Stimulated activated CD8-positive, alpha-beta memory T cell treated with anti-CD3 and anti-CD28 coated beads, Interleukin-7, amount 100 ng/mL, for 24 hours (primary cell): Measurements from ENCODE around the gene ANXA6.

Source experiments
- DNase-seq: peaks from one replicate; pipeline ENCODE4 v3.0.0-alpha.2; 2020; ENCODE audit warnings: low read depth

Gene ANXA6

GRCh38 chr5:151100681-151101080, 56.9 kb downstream of the ANXA6 start:
- DNase-seq, result no peak

- DNase-seq, result no peak
Observed at GRCh38 chr5:151098768-151099121, 58.8 kb downstream of the ANXA6 start.

DNA sequence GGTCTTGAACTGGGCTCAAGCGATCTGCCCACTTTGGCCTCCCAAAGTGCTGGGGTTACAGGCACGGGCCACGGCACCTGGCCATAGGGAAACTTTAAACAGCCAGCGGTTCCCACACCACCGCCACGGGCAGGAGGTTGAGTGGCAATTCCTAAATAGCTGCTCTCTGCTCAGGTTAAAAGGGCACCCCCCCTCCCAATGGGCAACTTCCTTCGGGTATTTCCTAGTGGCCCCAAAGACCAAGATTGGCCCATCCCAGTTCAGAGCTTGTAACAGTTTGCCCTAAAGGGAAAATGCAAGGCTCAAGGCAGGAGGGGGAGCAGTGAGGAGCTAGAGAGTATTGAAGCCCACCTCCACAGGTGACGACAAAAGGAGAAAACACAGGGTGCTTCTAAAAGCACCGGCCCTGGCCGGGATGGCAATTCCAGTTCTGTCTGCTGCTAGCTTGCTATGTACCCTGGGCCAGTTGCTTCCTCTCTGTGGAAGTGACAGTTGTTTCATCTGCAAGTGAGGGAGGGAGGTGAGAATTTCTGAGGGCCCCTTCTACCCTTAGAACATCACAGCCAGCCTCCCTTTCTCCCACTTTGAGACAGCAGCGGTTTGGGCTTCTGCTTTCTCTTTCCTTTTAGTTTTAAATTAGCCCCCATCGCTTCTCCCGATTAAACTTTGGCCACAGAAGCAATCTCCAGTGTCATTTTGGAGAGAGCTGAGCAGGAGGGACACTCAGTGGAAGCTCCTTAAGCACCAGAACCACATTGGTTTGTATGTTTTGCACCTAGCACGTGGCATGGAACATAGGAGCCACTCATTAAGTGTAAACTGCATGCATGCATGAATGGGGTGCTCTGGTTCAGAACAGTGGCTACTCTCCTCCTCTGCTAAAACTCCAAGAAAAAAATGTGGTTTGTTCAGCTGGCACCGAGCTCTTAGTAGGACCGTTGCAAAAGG, 59.5 kb downstream of the ANXA6 start:
- DNase-seq, result no peak

- DNase-seq, result no peak
Observed at GRCh38 chr5:151097061-151097460, 60.5 kb downstream of the ANXA6 start.

DNA sequence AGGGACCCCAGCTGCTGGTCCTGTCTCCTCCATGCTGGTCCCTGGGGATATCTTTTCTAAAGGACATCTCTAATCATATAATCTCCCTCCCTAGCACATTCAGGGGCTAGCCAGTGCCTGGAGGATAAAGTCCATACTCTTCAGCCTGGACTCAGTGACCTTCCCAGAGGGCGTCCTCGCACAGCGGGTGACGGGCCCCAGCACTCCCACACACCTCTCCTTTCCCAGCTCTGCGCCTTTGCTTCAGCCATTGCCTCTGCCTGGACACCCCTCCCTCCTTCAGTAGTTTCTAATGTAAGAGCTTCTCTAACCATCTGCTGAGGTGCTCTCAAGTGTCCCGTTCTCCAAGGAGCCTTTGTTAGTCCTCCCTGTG, 61.6 kb downstream of the ANXA6 start:
- no peak for DNase-seq

DNA sequence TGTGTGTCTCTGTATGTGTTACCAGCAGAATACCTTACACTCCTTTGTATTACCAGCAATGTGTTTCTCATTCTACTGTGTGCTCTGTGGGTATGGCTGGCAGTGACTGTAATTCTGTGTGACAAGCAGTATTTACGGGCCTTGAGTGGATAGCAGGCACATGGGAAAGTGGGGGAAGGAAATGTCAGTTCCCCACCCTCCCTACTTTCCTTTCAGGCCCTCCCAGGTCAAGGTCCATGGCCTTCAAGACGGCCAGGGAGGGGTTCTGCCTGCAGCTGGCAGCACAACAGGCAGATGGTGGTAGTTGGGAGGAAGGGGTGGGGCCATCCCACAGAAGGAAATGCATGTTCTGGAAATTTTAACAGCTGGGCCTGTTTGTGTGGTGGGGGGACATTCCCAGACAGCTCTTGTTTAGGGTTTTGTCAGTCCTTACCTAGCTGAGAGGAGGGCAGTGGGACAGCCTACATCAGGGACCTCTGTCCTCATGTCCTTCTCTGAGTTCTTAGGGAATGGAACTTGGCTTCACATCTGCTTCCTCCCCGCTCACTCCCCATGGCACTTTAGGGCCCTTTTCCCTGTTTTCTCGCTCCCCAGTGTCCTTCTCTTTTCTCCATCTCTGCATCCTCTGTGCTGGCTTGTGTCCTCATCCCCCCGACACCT, 62.1 kb downstream of the ANXA6 start:
- DNase-seq, result no peak

DNA sequence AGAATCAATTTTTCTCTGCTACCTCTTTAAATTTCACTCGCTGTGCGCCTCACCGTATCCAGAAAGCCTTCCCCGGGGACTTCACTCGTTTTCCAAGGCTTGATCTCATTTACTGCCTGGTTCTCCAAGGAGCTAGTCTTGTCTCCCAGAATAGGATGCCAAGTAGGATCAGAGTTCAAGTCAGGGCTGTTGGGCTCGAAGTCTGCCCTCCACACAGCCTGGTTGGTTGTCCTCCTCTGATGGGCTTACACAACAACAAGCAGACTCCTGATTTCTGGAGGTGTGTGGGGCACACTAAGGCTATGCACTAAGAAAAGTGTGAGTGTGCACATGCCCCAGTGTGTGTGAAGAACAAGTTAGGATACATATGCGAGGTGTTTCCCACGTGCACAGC, 62.7 kb downstream of the ANXA6 start:
- DNase-seq, result no peak

DNA sequence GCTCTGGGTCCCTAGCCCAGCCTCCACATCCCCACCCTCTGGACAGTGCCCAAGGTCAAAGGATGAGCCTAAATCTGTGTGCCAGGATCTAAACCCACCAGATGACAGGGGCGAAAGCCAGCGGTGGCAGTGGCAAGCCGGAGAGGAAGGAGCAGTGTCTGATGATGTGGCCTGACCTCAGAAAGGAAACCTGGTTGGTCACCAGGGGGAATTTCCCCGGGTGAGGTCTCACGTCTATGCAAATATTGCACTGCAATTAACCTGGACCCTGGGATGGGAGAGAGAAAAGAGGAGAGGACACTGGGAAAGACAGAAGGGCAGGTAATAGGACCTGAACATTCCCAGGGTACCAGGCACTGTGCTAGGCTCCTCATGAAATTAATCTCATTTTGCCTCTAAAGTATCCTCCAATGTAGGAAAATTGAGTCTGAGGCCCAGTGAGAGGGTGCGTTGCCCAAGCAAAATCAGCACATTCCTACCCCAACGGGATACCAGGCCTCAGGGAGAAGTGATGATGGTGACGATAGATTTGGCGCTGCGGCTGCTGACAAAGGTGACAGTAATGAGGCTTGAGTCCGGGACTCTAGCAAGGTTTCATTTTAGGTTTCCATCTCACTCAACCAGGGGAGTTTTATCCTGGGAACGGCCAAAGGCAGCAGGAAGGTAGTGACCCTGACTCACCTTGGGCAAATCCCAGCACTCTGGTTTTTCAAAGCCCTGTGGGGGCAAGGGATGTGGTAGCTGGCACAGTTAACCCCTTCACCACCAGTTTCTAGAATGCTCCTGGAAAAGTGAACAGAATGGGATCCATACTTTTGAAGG, 63.3 kb downstream of the ANXA6 start:
- peak; percentile 43 for DNase-seq

- DNase-seq, result no peak
Observed at GRCh38 chr5:151093476-151093889, 64.1 kb downstream of the ANXA6 start.

GRCh38 chr5:151092762-151093161, 64.8 kb downstream of the ANXA6 start:
- no peak for DNase-seq

DNA sequence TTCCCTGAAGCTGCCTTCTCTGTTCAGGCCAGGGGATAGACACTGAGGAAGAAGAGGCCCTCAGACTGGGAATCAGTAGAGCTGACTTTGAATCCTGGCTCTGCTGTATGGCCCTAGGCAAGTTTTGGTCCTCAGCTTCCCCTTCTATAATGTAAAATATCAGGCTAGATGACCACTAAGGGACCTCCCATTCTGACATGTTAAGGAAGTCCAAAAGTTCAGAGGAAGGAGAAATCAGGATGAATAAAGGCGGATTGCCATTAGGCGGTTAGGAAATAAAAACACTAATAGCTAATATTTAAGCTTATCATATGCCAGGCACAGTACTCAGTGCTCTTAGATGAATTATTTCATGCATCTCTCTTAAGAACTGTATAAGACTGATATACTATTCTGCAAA, 67.9 kb downstream of the ANXA6 start:
- no peak for DNase-seq

GRCh38 chr5:151088986-151089385, 68.6 kb downstream of the ANXA6 start:
- no peak for DNase-seq

DNA sequence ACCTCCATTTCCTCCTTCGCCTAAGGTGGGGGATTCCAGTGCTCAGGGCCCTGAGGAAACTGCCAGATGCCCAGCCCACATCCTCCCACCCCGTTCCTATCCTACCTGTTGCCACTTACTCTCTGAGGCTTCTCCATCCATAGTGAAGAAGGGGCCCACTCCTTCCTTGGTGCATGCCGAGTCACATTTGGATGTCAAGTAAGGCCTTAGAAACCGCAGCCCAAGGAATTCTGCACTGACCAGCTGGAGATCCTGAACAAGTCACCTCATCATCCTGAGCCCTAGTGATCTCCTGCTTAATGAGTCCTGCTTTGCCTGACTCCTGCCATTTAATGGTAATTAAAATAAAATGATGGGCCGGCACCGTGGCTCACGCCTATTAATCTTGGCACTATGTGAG, 70.1 kb downstream of the ANXA6 start:
- no peak for DNase-seq

DNA sequence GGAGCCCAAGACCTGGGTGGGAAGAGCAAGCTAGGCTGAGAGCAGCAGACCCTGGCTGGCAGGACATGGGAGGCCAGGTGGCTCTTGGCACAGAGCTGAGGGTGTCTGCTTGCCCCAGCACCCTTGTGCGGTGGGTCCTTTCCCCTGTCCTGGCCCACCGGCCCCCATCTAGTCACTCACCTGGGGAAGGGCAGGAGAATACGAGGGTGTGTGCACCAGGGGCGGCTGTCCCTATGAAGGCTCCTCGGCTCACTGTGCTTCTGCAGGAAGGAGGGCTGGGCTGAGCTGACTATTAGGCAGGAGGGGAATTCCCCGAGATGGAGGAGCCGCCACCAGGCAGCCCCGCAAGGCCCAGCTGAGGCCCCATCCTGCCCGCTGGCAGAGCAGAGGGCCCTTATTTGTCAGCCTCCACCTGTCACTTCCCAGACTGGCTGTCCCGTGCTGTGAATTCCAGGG, 70.6 kb downstream of the ANXA6 start:
- peak; percentile 43 for DNase-seq

DNA sequence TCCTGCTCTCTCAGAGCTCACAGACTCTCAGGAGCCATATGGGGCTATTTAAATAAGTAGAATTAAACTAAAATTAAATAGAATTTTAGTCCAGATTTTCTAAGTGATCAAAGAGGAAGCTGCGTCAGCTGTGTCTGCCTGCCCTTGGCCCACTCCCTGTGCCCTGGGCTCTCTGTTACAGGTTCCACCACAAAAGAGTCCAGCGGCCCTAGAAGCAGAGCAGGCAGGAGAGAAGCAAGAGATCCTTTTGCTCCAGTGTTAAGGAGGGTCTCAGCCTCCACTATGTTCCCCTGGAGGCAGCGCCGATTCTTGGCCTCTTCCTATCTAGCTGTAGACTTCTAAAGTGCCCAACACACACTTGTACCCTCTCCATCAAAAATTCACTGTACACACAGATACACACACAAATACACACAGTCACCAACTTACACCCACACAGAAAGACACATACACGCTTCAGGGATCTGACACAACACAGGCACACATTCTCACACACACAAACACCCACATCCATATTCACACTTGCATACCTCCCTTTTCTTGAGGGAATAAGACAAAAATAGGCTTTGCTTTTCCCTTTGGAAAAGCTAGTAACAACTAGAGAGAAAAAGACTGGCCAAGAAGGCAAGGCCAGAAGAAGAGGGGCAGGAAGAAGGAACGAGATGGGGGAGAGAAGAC, 71.2 kb downstream of the ANXA6 start:
- DNase-seq, result no peak

DNA sequence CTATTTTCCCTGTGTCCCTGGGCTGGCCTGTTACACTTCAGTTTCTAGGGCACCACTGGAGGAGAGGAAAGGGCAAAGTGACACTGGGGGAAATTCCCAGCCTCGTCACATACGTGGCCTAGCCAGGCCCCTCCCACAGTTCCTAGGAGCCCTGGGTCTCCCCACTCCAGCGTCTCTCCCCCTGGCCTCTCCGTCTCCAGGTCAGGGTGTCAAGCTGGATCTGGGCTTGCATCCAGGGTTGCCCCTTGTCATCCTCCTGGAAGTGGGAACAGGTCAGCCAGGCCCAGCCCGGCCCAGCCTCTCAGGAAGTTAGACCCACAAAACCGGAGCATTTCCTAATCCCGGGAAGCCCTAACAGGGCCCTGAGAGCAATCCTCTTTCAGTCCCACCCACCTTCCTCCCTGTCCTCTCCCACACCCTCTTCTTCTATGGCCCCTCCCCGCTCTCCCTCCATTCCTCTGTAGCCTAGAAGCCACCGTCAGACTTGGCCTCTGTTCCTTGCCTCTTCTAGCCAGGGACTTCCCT, 72.0 kb downstream of the ANXA6 start:
- no peak for DNase-seq

GRCh38 chr5:151084363-151084762, 73.2 kb downstream of the ANXA6 start:
- DNase-seq, result no peak

GRCh38 chr5:151083081-151083676, 74.4 kb downstream of the ANXA6 start:
- DNase-seq, result peak; percentile 35

DNA sequence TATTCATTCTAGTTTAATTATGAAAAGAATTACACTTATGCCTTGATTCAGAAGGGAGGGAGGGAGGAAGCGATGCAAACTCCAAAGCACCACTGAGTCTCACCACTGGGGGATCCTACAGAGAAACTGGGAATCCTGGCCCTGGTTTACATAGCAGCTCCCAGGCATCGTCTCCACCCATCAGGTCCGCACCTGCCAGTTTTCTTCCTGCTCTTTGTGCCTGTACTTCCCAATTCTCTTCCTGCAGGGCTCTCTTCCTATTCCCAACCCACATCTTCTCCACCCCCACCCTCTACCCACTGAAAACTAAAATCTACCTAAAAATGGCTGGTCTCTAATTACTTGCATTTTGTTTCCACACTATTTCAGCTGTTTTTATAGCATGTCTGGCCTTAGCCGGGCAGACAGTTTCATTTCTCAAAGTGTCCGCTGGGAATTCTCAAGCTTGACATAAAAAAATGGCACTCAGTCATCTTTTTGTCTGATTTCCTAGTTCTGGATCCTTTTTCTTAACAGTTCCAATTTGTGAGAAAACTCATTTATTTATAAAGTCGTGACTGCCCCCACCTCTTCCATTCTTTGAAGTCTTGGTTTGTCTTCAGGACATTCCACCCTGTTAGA, 75.2 kb downstream of the ANXA6 start:
- no peak for DNase-seq

DNA sequence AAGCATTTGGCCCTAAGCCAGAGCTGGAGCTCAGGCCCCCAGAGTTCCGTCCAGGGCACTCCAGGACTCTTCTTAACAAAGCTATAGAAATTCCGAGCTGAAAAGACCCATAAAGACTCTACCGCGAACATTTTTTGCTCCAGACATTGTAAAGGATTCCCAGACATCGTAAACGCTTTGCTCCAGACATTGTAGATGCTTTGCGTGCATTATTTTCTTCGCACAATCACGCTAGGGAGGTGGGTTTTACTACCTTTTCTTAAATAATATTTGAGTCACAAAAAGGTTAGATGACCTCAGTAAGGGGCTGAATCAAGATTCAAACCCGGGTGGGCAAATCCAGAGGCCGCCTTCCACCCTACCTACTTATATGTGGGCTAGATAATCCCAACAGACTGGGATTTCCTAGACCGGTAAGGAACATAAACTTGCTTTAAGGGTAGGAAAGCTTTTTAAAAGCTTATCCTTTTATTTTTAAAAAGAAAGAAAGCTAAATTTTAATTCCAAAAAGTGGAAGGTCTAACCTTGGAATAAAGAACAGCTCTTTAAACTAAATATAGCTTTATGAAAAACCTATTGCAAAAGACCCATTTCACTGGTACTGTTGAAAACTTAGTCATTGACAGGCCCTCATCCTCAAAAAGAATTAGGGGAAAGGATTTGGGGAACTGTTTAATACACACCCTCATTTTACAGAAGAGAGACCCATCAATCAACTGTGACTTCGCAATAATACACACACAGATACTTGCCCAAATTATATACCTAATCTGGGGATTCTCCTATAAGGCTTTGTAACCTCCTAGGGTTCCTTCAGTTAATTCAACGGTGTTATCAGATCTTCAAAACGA, 75.9 kb downstream of the ANXA6 start:
- no peak for DNase-seq
